Pancreas (tissue), 10 donors: ENCODE results near the gene MYL3. TPM values are rescaled to one million over a fixed set of nuclear protein-coding genes. Genes with fewer than 3 reads are reported as not detected.

ENCODE experiments used
- ATAC-seq, 4 donors: fragments of 200-7000 bp; cut with Tn5 transposase; one replicate each; pipeline versions ENCODE4 v1.8.0 to v1.9.1; 2020; ENCODE audit warnings: mild to moderate bottlenecking in 4 of 4, moderate library complexity in 4 of 4
- DNase-seq, 6 donors: peaks; one replicate each; pipeline ENCODE4 v3.0.0-alpha.2; 2020
- FAIRE-seq: peaks from 2 replicates; lab custom pipeline; 2012; peaks lifted over from hg19 to GRCh38; lab: Jason Lieb, UNC
- H3K27ac ChIP-seq, 4 donors: fragments of 200-600 bp; sonication (generic); 1 replicate in 3 of 4; 2 replicates in 1 of 4; pipeline versions ENCODE4 v1.5.0 to v1.8.0; 2020
- H3K27me3 ChIP-seq, 4 donors: fragments of 200-600 bp; one replicate each; pipeline ENCODE4 v1.8.0; 2021
- H3K36me3 ChIP-seq, 3 donors: fragments of 200-600 bp; sonication (generic) in 1 of 3; one replicate each; pipeline versions ENCODE4 v1.5.0 to v1.8.0; 2020 to 2021
- H3K4me1 ChIP-seq, 3 donors: fragments of 200-600 bp; one replicate each; pipeline ENCODE4 v1.8.0; 2021
- H3K4me3 ChIP-seq, 4 donors: fragments of 200-600 bp; sonication (generic) in 2 of 4; one replicate each; pipeline versions ENCODE4 v1.5.0 to v1.8.0; 2020 to 2021
- H3K9me3 ChIP-seq, 4 donors: fragments of 200-600 bp; one replicate each; pipeline ENCODE4 v1.8.0; 2021
- WGBS, 2 donors: extraction: QIAGEN DNeasy Blood & Tissue Kit; methylation state at CpG; one replicate each; pipeline ENCODE4 v1.1.7; 2013; 5-methylcytosine and 5-hydroxymethylcytosine counted together
- intact Hi-C, 3 donors: fragments of 100-400 bp; cut with DNase I; formaldehyde crosslinking; loops; one replicate each; pipeline versions ENCODE4 v1.11.1 to v1.14.2; 2022
- polyA plus RNA-seq, 2 donors: library from polyadenylated mRNA; stranded (reverse); fragments of 200-250 nt; gene quantifications; one replicate each; pipeline ENCODE4 v1.2.3, GENCODE V29; 2013
- total RNA-seq, 6 donors: library from RNA; stranded (reverse); fragmentation: NEBNext Ultra II Directional in 4 of 6; extraction: Animal tissue kit (Norgen Biotek cat#: 25700) in 4 of 6; gene quantifications; one replicate each; pipeline versions ENCODE4 v1.2.1 to v1.2.4, GENCODE V29; 2021 to 2023
- TF ChIP-seq, protein P1 (sequence below), 4 donors: fragments of 200-600 bp; sonication (generic) in 3 of 4; IDR thresholded peaks; one replicate each; pipeline versions ENCODE4 v1.5.0 to v1.8.0; 2021; ENCODE audit warnings: antibody characterized with exemption in 4 of 4
- donor health status: healthy with polysubstance abuse.
- donor health status: DM: no; HTN: no; CAD: no; lungs with moderate emphysema.
- donor health status: DM: no; HTN: no; CAD: no.
- donor health status: control.
- donor health status: control.
- donor health status: Bipolar disorder and iron deficiency.
- donor health status: DM: yes; HTN: yes; CAD: no.
- donor health status: DM: no; HTN: no; CAD: no.
- donor health status: DM: no; HTN: no; CAD: no.
- donor health status: DM: yes; HTN: yes; CAD: no.

The MYL3 gene
- total and polyA plus RNA-seq, 8 donors = 0.26 to 2.5 (median 0.71) TPM; not detected in 2

DNA sequence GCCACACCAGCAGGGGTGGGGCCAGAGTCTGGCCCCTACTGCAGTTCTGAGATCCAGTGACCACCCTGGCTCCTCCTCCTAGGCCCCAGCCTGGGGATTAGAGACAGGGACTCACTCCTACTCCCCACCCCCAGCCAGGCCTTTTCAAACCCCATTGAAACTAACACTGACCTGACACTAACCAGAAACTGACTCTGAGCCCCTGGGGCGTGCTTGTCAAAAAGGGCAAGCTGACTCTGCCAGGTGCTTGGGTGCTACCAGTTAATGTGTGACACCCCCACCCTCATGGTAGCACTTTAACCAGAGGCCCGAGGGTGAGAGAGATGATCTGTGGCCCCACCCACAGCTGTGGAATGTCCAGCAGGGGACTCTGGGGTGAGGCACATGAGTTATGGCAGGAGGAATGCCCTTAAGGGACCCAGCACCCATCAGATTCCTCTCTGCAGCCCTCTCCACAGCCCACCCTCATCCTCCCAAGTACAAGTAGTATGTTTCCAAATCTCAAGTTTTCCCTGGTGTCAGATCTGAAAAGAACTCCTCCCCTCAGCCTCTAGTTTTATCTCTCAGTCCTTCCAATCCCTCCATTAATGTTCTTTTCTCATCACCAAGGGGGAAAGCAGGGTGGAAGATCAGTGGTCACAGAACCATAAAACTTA, 15.7 kb upstream of the MYL3 start:
- Histone ChIP-seq H3K36me3 (no peaks in the 10 kb centered on the region), H3K4me3 (no peak overlapping the region), H3K9me3 (no peaks in the 10 kb centered on the region), H3K4me1 (peaks cover 0 to 4% (median 3%) of the 10 kb centered on the region in 3 donors), H3K27ac (no peak overlapping the region), H3K27me3 (peaks cover 0 to 4% (median 0%) of the 10 kb centered on the region in 4 donors)
- TF ChIP-seq, protein P1, sequence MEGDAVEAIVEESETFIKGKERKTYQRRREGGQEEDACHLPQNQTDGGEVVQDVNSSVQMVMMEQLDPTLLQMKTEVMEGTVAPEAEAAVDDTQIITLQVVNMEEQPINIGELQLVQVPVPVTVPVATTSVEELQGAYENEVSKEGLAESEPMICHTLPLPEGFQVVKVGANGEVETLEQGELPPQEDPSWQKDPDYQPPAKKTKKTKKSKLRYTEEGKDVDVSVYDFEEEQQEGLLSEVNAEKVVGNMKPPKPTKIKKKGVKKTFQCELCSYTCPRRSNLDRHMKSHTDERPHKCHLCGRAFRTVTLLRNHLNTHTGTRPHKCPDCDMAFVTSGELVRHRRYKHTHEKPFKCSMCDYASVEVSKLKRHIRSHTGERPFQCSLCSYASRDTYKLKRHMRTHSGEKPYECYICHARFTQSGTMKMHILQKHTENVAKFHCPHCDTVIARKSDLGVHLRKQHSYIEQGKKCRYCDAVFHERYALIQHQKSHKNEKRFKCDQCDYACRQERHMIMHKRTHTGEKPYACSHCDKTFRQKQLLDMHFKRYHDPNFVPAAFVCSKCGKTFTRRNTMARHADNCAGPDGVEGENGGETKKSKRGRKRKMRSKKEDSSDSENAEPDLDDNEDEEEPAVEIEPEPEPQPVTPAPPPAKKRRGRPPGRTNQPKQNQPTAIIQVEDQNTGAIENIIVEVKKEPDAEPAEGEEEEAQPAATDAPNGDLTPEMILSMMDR (IDR thresholded peaks at IDR 0.05) = no peak
- DNase-seq = peak in 1 of 6 donors; percentile 31
- ATAC-seq = peak in 1 of 4 donors; percentile 41
- intact Hi-C loops = no loop called here
- 45 to 49% methylated on average over 2 of the region's 2 CpGs for WGBS, 2 donors
- FAIRE-seq = no peak

GRCh38 chr3:46877406-46878125, 14.3 kb upstream of the MYL3 start, which contains the start of gene PTH1R:
PTH1R (plus strand) TSS chr3:46877721; CDS start chr3:46883560, 5,839 bp downstream.
- FAIRE-seq = no peak
- no peaks in the 10 kb centered on the region for H3K9me3 ChIP-seq
- H3K27ac ChIP-seq = no peak within 1 kb of the TSS
- H3K4me1 ChIP-seq = peaks cover 0 to 3% (median 2%) of the 10 kb centered on the region in 3 donors
- no peak for DNase-seq
- H3K27me3 ChIP-seq = peaks cover 0 to 4% (median 0%) of the 10 kb centered on the region in 4 donors
- no peak for ATAC-seq
- intact Hi-C loops = no loop called here
- TF ChIP-seq, protein P1 (IDR thresholded peaks at IDR 0.05) = no peak
- no peaks in the 10 kb centered on the region for H3K36me3 ChIP-seq
- no peak within 1 kb of the TSS for H3K4me3 ChIP-seq
- 70 to 74% methylated on average over 7 of the region's 7 CpGs for WGBS, 2 donors

- FAIRE-seq (no peak), ATAC-seq (no peak), DNase-seq (no peak)
- Histone ChIP-seq H3K27ac (no peak overlapping the region), H3K36me3 (no peaks in the 10 kb centered on the region), H3K27me3 (peaks cover 0 to under 1% (median 0%) of the 10 kb centered on the region in 4 donors), H3K4me1 (no peaks in the 10 kb centered on the region), H3K4me3 (no peak overlapping the region), H3K9me3 (no peaks in the 10 kb centered on the region)
- TF ChIP-seq, protein P1 (IDR thresholded peaks at IDR 0.05) = no peak
- intact Hi-C loops = no loop called here
- WGBS, 2 donors = 78 to 86% methylated on average over 10 of the region's 10 CpGs
Observed at GRCh38 chr3:46876313-46877300, 13.4 kb upstream of the MYL3 start.

GRCh38 chr3:46875560-46875959, 12.3 kb upstream of the MYL3 start:
- Histone ChIP-seq H3K9me3 (no peaks in the 10 kb centered on the region), H3K27me3 (no peaks in the 10 kb centered on the region), H3K4me3 (no peak overlapping the region), H3K4me1 (no peaks in the 10 kb centered on the region), H3K27ac (no peak overlapping the region), H3K36me3 (no peaks in the 10 kb centered on the region)
- TF ChIP-seq, protein P1 (IDR thresholded peaks at IDR 0.05) = no peak
- no peak for DNase-seq
- FAIRE-seq = no peak
- no peak for ATAC-seq
- 83 to 90% methylated on average over 9 of the region's 9 CpGs for WGBS, 2 donors
- intact Hi-C loops = no loop called here
